G401.6 (cell line): ENCODE measurements around the gene IFT74.

ENCODE experiments used
- FAIRE-seq: peaks from 2 replicates; lab custom pipeline; 2012; peaks lifted over from hg19 to GRCh38; lab: Jason Lieb, UNC

IFT74 gene

GRCh38 chr9:26974927-26975326 lies 18.7 kb downstream of the IFT74 start:
- no peak for FAIRE-seq

- peak; percentile 95 for FAIRE-seq
Measured at GRCh38 chr9:26975728-26976707, 19.8 kb downstream of the IFT74 start.

GRCh38 chr9:26983340-26983739 lies 27.1 kb downstream of the IFT74 start:
- no peak for FAIRE-seq

GRCh38 chr9:26995810-26996209 lies 39.6 kb downstream of the IFT74 start:
- peak; percentile 45 for FAIRE-seq

GRCh38 chr9:27003426-27004077 lies 47.3 kb downstream of the IFT74 start:
- no peak for FAIRE-seq

GRCh38 chr9:27005491-27005890 lies 49.3 kb downstream of the IFT74 start, which contains the start of gene LRRC19:
TSS of gene LRRC19 (minus strand) at chr9:27005672. CDS start at chr9:26999694, 5,978 bp downstream.
- FAIRE-seq = peak; percentile 53

GRCh38 chr9:27019589-27019988 lies 63.4 kb downstream of the IFT74 start:
- peak; percentile 34 for FAIRE-seq

GRCh38 chr9:27022920-27023319 lies 66.7 kb downstream of the IFT74 start:
- no peak for FAIRE-seq

- no peak for FAIRE-seq
Measured at GRCh38 chr9:27029186-27029585, 73.0 kb downstream of the IFT74 start.

GRCh38 chr9:27033815-27034403 lies 77.7 kb downstream of the IFT74 start:
- peak; percentile 84 for FAIRE-seq

- FAIRE-seq = no peak
Measured at GRCh38 chr9:27037499-27037898, 81.3 kb downstream of the IFT74 start.

GRCh38 chr9:27041746-27042145 lies 85.5 kb downstream of the IFT74 start:
- no peak for FAIRE-seq

GRCh38 chr9:27042476-27042875 lies 86.3 kb downstream of the IFT74 start:
- FAIRE-seq = no peak

- FAIRE-seq = no peak
Measured at GRCh38 chr9:27043176-27043575, 87.0 kb downstream of the IFT74 start.

GRCh38 chr9:27047136-27047535 lies 90.9 kb downstream of the IFT74 start:
- no peak for FAIRE-seq

GRCh38 chr9:27053369-27054022 lies 97.3 kb downstream of the IFT74 start:
- FAIRE-seq = no peak

GRCh38 chr9:27054125-27054524 lies 97.9 kb downstream of the IFT74 start:
- no peak for FAIRE-seq

- peak; percentile 3 for FAIRE-seq
Measured at GRCh38 chr9:27054841-27055240, 98.6 kb downstream of the IFT74 start.

GRCh38 chr9:27059412-27059811 lies 103.2 kb downstream of the IFT74 start:
- FAIRE-seq = no peak

- FAIRE-seq = no peak
Measured at GRCh38 chr9:27059907-27060306, 103.7 kb downstream of the IFT74 start.

GRCh38 chr9:27065288-27065687 lies 109.1 kb downstream of the IFT74 start:
- no peak for FAIRE-seq
